HTERT RPE-1 (cell line): ENCODE measurements around the gene EFCAB3.
"Not testable (repeated sequence)": the region's sequence is repeated elsewhere in the genome, so short reads cannot be mapped to it uniquely, and the experiment has no call there.

Source experiments
- in situ Hi-C: fragments of 300-500 bp; cut with MboI; formaldehyde crosslinking; loops from 4 replicates; pipeline ENCODE4 v1.14.3; 2020; ENCODE audit warnings: low sequenced_read_pairs

EFCAB3 gene

DNA sequence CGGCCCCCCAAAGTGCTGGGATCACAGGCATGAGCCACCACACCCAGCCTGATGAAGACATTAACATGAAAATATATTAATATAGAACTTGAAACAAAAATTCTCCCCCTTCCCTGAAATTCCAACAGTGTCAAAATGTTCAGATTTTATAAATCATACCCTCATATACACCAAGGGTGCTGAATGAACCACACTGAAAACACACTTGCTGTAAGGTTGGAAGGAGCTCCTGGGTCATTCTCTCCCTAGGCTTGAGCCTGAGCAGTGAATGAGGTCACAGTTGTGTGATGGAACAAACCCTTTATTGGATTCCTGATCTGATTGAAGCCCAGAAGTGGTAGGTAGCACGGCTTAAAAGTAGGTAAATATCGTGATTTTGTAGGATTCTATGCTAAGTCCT is at the start of gene EFCAB3:
TSS of gene EFCAB3 (plus strand) at position 301 of the 400 bp plus-strand sequence. CDS start 2,427 bp downstream, outside the sequence.
- in situ Hi-C loops: no loop called here

DNA sequence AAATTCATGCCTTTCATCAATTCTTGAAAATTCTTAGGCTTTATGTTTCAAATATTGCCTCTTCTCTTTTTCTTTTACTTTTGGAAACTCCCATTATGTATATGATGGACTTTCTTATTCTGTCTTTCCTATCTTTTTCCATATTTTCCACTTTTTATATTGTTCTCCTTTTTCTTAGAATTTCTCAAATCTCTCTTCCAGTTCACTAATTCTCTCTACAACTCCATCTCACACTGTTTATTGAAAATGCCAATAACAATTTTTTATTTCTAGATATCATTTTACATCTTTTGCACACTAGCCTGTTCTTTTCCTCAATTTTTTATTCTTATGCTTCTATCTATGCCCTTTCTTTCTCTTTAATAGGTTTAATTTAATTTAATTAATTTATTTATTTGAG is 43.8 kb upstream of the EFCAB3 start:
- in situ Hi-C loops: no loop called here

DNA sequence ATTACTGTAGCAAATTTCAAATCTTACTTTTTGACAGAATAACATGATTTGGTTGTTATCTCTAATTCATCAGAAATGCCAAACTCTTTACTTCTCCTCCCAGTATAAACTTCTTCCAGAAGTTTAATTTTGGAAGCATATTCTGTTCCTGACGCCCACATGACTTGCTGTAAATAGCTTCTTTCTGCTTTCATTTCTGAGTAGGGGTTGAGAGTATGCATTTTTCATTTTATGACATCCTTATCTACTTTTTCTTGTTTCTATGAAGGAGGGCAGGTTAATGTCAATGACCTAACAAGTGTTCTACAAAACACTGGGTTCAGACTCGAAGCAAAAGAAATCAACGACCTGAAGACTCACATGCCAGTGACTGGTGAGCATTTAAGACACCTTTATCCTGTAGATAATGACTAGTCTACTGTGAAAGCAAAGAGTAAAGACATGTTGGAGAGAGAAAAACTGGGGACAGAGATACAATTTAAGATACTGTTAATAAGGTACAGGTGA is 36.5 kb upstream of the EFCAB3 start:
- in situ Hi-C loops: no loop called here

DNA sequence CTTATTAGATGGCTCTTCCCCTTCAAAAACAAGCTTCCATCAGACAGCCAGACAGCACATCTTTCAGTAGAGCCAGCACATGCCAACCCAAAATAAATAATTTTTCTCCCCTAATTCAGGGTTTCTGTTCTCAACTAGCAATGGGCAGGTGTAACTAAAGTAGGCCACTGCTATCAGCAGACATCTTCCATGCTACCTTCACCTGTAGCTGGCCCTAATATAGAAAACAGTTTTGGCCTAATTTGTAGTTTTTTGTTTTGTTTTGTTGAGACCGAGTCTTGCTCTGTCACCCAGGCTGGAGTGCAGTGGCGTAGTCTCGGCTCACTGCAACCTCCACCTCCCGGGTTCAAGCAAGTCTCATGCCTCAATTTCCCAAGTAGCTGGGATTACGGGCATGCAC is 29.2 kb upstream of the EFCAB3 start:
- in situ Hi-C loops: no loop called here

DNA sequence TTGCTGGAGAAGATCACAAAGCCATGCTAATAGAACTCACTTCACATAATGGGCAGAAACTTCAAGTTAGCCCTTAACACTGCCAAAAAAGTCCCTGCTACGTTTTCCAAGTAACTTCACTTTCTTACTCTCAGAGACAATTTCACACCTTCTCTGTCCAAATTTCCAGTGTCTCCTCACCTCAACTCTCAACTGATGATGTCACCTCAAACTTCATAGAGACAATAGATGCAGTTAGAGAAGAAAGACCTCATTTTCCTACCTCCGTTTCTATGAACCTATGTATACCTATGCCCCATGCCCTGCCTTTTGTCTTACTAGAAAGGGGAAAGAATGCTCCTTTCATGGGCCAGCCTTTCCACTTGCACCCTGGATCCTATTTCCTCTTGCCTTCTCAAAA is 14.2 kb upstream of the EFCAB3 start:
- in situ Hi-C loops: no loop called here

- in situ Hi-C loops: no loop called here
Observed at GRCh38 chr17:62381561-62381960, 1.2 kb downstream of the EFCAB3 start.

- in situ Hi-C loops: no loop called here
Observed at GRCh38 chr17:62388856-62389255, 8.5 kb downstream of the EFCAB3 start.

GRCh38 chr17:62392908-62393307 is 12.6 kb downstream of the EFCAB3 start:
- in situ Hi-C loops: no loop called here

- in situ Hi-C loops: no loop called here
Observed at GRCh38 chr17:62398891-62399290, 18.5 kb downstream of the EFCAB3 start.

- in situ Hi-C loops: no loop called here
Observed at GRCh38 chr17:62405451-62405850, 25.1 kb downstream of the EFCAB3 start.

DNA sequence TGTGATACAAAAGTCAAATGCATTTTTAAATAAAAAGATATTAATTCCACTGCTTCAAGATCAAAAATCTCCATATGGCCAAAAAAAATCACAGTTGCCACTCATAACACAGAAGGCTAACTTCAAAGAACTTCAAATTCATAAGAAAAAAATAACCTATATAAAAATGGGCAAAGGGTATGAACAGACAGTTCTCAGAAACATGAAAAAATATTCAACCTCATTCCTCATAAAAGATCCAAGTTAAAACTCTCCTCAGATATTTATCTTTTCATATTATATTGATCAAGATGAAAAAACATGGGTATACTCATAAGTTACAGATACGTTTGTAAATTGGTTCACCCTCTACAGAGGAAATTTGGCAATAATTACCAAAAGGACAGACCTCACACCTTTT is 32.7 kb downstream of the EFCAB3 start:
- in situ Hi-C loops: not testable (repeated sequence)

DNA sequence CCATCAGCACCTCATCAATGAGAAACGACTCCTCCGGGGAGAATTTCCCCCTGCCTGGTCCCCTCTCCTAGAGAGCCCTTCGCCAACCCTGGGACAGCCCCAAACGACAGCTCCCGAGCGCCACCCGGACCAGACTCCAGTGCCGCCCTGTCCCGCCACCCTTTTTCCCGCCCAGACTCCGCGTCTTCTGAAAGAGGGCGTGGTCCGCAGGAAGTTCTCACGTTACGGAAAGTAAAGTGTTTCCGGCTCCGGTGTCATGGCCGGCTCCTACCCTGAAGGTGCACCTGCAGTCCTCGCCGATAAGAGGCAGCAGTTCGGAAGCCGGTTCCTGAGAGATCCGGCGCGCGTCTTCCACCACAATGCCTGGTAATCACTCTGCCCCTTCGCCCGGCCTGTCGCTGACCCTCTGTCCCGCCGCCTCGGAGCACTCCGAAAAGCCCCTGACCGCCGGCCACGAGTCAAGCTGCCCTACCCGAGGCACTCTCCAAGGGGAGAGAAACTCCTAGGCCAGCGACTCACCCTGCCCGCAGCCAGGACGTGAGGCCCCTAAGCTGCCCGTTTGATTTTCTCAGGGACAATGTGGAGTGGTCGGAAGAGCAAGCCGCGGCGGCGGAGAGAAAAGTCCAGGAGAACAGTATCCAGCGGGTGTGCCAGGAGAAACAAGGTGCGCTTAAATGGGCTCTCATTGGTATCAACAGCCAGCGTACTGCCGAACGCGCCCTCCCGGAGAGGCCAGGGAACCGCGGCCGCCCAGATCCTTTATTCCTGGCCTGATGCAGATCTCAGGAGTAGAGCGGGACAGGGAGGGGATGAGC is 43.5 kb downstream of the EFCAB3 start, which contains the start of gene METTL2A:
TSS of gene METTL2A (plus strand) at position 251 of the 815 bp plus-strand sequence. CDS start at position 257, 6 bp downstream.
- in situ Hi-C loops: not testable (repeated sequence)

DNA sequence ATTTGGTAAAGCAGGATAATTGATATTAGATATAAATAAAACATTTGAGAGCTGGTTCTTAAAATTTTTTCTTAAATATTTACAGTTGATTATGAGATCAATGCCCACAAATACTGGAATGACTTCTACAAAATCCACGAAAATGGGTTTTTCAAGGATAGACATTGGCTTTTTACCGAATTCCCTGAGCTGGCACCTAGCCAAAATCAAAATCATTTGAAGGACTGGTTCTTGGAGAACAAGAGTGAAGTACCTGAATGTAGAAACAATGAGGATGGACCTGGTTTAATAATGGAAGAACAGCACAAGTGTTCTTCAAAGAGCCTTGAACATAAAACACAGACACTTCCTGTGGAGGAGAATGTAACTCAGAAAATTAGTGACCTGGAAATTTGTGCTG is 45.9 kb downstream of the EFCAB3 start:
- in situ Hi-C loops: not testable (repeated sequence)

- in situ Hi-C loops: not testable (repeated sequence)
Observed at GRCh38 chr17:62435251-62435650, 54.9 kb downstream of the EFCAB3 start.

- in situ Hi-C loops: not testable (repeated sequence)
Observed at GRCh38 chr17:62441181-62441580, 60.8 kb downstream of the EFCAB3 start.

GRCh38 chr17:62444063-62444462 is 63.7 kb downstream of the EFCAB3 start:
- in situ Hi-C loops: no loop called here

GRCh38 chr17:62445791-62446190 is 65.4 kb downstream of the EFCAB3 start:
- in situ Hi-C loops: not testable (repeated sequence)

GRCh38 chr17:62452195-62452594 is 71.8 kb downstream of the EFCAB3 start:
- in situ Hi-C loops: not testable (repeated sequence)

- in situ Hi-C loops: not testable (repeated sequence)
Observed at GRCh38 chr17:62453041-62453440, 72.7 kb downstream of the EFCAB3 start.

DNA sequence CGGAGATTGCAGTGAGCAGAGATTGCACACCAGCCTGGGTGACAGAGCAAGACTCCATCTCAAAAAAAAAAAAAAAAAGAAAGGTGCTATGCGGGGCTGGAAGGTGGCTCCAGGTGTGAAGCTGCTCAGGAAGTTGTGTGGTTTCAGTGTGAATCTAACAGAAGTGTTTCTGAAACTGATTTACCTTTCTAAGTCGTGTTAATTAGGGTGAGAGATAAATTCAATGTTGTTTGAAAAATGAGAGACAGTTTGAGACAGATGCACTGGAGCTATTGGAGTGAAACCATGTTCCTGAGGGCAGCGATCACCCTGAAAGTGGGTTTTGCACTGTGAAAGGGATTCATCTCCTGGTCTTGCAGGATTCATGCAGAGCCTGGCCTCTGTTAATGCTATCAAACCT is 73.3 kb downstream of the EFCAB3 start:
- in situ Hi-C loops: not testable (repeated sequence)

GRCh38 chr17:62454111-62454510 is 73.8 kb downstream of the EFCAB3 start:
- in situ Hi-C loops: not testable (repeated sequence)

DNA sequence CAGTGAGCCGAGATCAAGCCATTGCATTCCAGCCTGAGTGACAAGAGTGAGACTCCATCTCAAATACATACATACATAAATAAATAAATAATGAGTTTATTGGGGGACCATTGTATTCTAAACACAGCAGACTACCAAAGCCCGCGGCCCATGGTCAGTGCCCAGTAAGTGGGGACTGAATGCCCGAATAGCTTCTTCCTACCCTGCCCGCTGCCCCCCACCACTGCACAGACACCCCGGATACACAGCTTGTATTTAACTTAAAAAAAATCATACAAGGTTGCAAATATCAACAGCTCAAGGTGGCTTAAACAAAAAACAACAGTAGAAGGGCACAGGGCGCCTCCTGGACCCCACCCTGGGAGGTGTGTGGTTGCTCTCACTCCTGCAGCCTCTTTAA is 75.7 kb downstream of the EFCAB3 start:
- in situ Hi-C loops: no loop called here
